IMR-90 (cell line): ENCODE measurements around the gene SRRM4.

Source experiments
- BHLHE40 ChIP-seq: fragments of 150-350 bp; IDR thresholded peaks from 2 replicates; pipeline ENCODE4 v1.6.1; 2016; ENCODE audit warnings: mild to moderate bottlenecking, low read depth, low read length
- CEBPB ChIP-seq: IDR thresholded peaks from 2 replicates; pipeline ENCODE4 v1.6.1; 2012; ENCODE audit warnings: low read depth, low read length, improper control_type of control experiment
- CHD1 ChIP-seq: IDR thresholded peaks from 2 replicates; pipeline ENCODE4 v1.6.1; 2012; ENCODE audit warnings: low read depth, low read length, improper control_type of control experiment
- FOS ChIP-seq: fragments of 150-350 bp; IDR thresholded peaks from 2 replicates; pipeline ENCODE4 v1.6.1; 2016; ENCODE audit warnings: low read depth, low read length
- MAFK ChIP-seq: IDR thresholded peaks from 2 replicates; pipeline ENCODE4 v1.6.1; 2012; ENCODE audit warnings: low read depth, low read length, improper control_type of control experiment
- MAZ ChIP-seq: IDR thresholded peaks from 2 replicates; pipeline ENCODE4 v1.6.1; 2012; ENCODE audit warnings: low read depth, mild to moderate bottlenecking, low read length, improper control_type of control experiment, moderate library complexity, borderline replicate concordance
- MXI1 ChIP-seq: IDR thresholded peaks from 2 replicates; pipeline ENCODE4 v1.6.1; 2012; ENCODE audit warnings: low read depth, mild to moderate bottlenecking, low read length, moderate library complexity, borderline replicate concordance
- POLR2A ChIP-seq: IDR thresholded peaks from 2 replicates; pipeline ENCODE4 v1.6.1; 2012; ENCODE audit warnings: mild to moderate bottlenecking, low read depth, low read length
- RAD21 ChIP-seq: IDR thresholded peaks from 2 replicates; pipeline ENCODE4 v1.6.1; 2012; ENCODE audit warnings: low read length, improper control_type of control experiment
- RCOR1 ChIP-seq: IDR thresholded peaks from 2 replicates; pipeline ENCODE4 v1.6.1; 2012; ENCODE audit warnings: mild to moderate bottlenecking, low read length, improper control_type of control experiment; ENCODE audit not compliant: insufficient replicate concordance
- RFX5 ChIP-seq: IDR thresholded peaks from 2 replicates; pipeline ENCODE4 v1.8.0; 2012; ENCODE audit warnings: low read depth, mild to moderate bottlenecking, low read length, moderate library complexity
- SMC3 ChIP-seq: fragments of 150-350 bp; IDR thresholded peaks from 2 replicates; pipeline ENCODE4 v1.6.1; 2016; ENCODE audit warnings: low read depth, mild to moderate bottlenecking, antibody characterized with exemption, low read length, moderate library complexity
- TF ChIP-seq, protein P1 (sequence below): conservative IDR thresholded peaks from 2 replicates; pipeline ENCODE4 v1.5.1; 2012; ENCODE audit warnings: mild to moderate bottlenecking, low read depth, low read length, improper control_type of control experiment
- TF ChIP-seq, protein P2 (sequence below): fragments of 150-350 bp; IDR thresholded peaks from 2 replicates; pipeline ENCODE4 v1.6.1; 2017; ENCODE audit warnings: mild to moderate bottlenecking, antibody characterized with exemption, low read length, low read depth

GRCh38 chr12:119051474-119051873 is 70.1 kb downstream of the SRRM4 start:
- TF ChIP-seq, protein P1, sequence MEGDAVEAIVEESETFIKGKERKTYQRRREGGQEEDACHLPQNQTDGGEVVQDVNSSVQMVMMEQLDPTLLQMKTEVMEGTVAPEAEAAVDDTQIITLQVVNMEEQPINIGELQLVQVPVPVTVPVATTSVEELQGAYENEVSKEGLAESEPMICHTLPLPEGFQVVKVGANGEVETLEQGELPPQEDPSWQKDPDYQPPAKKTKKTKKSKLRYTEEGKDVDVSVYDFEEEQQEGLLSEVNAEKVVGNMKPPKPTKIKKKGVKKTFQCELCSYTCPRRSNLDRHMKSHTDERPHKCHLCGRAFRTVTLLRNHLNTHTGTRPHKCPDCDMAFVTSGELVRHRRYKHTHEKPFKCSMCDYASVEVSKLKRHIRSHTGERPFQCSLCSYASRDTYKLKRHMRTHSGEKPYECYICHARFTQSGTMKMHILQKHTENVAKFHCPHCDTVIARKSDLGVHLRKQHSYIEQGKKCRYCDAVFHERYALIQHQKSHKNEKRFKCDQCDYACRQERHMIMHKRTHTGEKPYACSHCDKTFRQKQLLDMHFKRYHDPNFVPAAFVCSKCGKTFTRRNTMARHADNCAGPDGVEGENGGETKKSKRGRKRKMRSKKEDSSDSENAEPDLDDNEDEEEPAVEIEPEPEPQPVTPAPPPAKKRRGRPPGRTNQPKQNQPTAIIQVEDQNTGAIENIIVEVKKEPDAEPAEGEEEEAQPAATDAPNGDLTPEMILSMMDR = no peak
- TF ChIP-seq POLR2A (no peak), BHLHE40 (no peak), RAD21 (no peak), MXI1 (no peak), CHD1 (no peak), SMC3 (no peak), RCOR1 (no peak), RFX5 (no peak), MAZ (no peak), MAFK (no peak), CEBPB (no peak), FOS (no peak)
- TF ChIP-seq, protein P2, sequence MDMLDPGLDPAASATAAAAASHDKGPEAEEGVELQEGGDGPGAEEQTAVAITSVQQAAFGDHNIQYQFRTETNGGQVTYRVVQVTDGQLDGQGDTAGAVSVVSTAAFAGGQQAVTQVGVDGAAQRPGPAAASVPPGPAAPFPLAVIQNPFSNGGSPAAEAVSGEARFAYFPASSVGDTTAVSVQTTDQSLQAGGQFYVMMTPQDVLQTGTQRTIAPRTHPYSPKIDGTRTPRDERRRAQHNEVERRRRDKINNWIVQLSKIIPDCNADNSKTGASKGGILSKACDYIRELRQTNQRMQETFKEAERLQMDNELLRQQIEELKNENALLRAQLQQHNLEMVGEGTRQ = no peak
